Left lung (tissue), 10 donors: ENCODE results near the gene KIRREL3. TPM values are rescaled to one million over a fixed set of nuclear protein-coding genes. Genes with fewer than 3 reads are reported as not detected.

Experiments
- ATAC-seq: fragments of 200-7000 bp; cut with Tn5 transposase; one replicate; pipeline ENCODE4 v1.9.1; 2020; ENCODE audit warnings: moderate library complexity
- DNase-seq, 4 donors: peaks; one replicate each; pipeline ENCODE4 v3.0.0-alpha.2; 2013 to 2020
- H3K27ac ChIP-seq, 2 donors: fragments of 200-600 bp; sonication (generic) in 1 of 2; one replicate each; pipeline versions ENCODE4 v1.5.0 to v1.8.0; 2020 to 2021
- H3K27me3 ChIP-seq, 2 donors: fragments of 200-600 bp; sonication (generic) in 1 of 2; one replicate each; pipeline versions ENCODE4 v1.5.0 to v1.8.0; 2020 to 2021
- H3K36me3 ChIP-seq, 2 donors: fragments of 200-600 bp; sonication (generic) in 1 of 2; one replicate each; pipeline versions ENCODE4 v1.5.0 to v1.8.0; 2020 to 2021
- H3K4me1 ChIP-seq, 2 donors: fragments of 200-600 bp; one replicate each; pipeline ENCODE4 v1.8.0; 2021
- H3K4me3 ChIP-seq, 2 donors: fragments of 200-600 bp; sonication (generic) in 1 of 2; one replicate each; pipeline versions ENCODE4 v1.5.0 to v1.8.0; 2020 to 2021; ENCODE audit warnings: mild to moderate bottlenecking in 1 of 2
- H3K9me3 ChIP-seq, 2 donors: fragments of 200-600 bp; sonication (generic) in 1 of 2; one replicate each; pipeline versions ENCODE4 v1.5.0 to v1.8.0; 2020 to 2021
- CTCF ChIP-seq, 2 donors: fragments of 200-600 bp; sonication (generic) in 1 of 2; IDR thresholded peaks; one replicate each; pipeline versions ENCODE4 v1.5.0 to v1.8.0; 2021; ENCODE audit warnings: antibody characterized with exemption in 2 of 2
- intact Hi-C, 2 donors: fragments of 100-400 bp; cut with DNase I; formaldehyde crosslinking; loops; one replicate each; pipeline versions ENCODE4 v1.11.2 to v1.14.2; 2022
- polyA plus RNA-seq, 6 donors: library from polyadenylated mRNA; unstranded; fragments of 120-200 nt; gene quantifications; one replicate each; pipeline ENCODE4 v1.2.1, GENCODE V29; 2013; ENCODE audit not compliant: insufficient read length in 6 of 6
- total RNA-seq, 2 donors: library from RNA; stranded (reverse); fragmentation: NEBNext Ultra II Directional; extraction: Animal tissue kit (Norgen Biotek cat#: 25700); gene quantifications; one replicate each; pipeline ENCODE4 v1.2.1, GENCODE V29; 2021
- donor health status: DM: no; HTN: yes; CAD: no.
- donor health status: DM: no; HTN: no; CAD: no.

KIRREL3 gene
- total and polyA plus RNA-seq, 8 donors, result 1.6 to 2.5 (median 2.0) TPM; not detected in 2

DNA sequence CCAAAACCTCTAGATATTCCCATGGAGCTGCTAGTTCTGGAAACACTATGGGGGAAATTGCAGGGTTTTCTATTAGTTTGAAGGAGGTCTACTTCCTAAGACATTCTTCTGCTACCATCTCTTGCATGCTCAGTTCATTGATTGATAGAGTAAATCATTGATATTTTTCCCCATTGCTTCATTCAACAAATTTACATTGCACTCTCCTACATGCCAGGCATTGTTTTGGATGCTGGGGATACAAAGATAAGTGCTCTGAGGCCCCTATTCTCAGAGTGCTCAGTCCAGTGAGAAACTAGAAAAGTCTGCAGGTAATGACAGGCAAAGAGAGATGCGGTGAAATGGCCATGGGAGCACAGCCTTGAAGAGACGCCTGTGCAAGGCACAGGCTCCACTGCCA lies 313.1 kb downstream of the KIRREL3 start:
- Histone ChIP-seq H3K9me3 (no peaks in the 10 kb centered on the region), H3K36me3 (no peaks in the 10 kb centered on the region), H3K27me3 (no peaks in the 10 kb centered on the region), H3K4me1 (no peaks in the 10 kb centered on the region), H3K4me3 (no peak overlapping the region), H3K27ac (no peak overlapping the region)
- DNase-seq (no peak), ATAC-seq (no peak)
- intact Hi-C loops, result no loop called here
- no peak for TF ChIP-seq CTCF (IDR thresholded peaks at IDR 0.05)

DNA sequence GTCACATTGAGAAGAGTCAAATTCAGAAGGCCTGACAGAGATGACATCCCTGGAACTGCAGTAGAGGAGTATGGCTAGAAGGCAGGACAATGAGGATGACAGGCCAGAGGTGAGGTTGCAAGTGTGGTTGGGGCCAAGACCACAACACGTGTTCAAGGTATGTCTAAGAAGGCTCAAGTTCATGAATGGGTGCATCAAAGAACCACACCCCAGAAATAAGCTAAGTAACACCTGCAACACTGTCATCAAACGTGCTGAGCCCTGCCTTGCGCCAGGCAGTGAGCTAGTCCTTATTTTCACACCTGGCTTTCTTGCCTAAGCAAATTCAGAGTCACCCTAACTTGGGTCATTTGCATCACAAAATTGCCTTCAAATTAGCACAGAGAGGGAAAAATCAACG lies 313.6 kb downstream of the KIRREL3 start:
- DNase-seq (no peak), ATAC-seq (no peak)
- H3K9me3 ChIP-seq, result no peaks in the 10 kb centered on the region
- H3K4me1 ChIP-seq, result no peaks in the 10 kb centered on the region
- no peak for TF ChIP-seq CTCF (IDR thresholded peaks at IDR 0.05)
- intact Hi-C loops, result no loop called here
- no peaks in the 10 kb centered on the region for H3K36me3 ChIP-seq
- H3K27ac ChIP-seq, result no peak overlapping the region
- H3K27me3 ChIP-seq, result no peaks in the 10 kb centered on the region
- no peak overlapping the region for H3K4me3 ChIP-seq

- ATAC-seq (no peak), DNase-seq (peak in 1 of 4 donors; percentile 60)
- Histone ChIP-seq H3K4me1 (no peaks in the 10 kb centered on the region), H3K27ac (no peak overlapping the region), H3K36me3 (no peaks in the 10 kb centered on the region), H3K4me3 (no peak overlapping the region), H3K27me3 (peaks cover 0 to 6% of the 10 kb centered on the region in 2 donors), H3K9me3 (no peaks in the 10 kb centered on the region)
- intact Hi-C loops, result no loop called here
- TF ChIP-seq CTCF (IDR thresholded peaks at IDR 0.05), result no peak
These were observed 316.5 kb downstream of the KIRREL3 start for GRCh38 chr11:126683766-126684728.

- intact Hi-C loops, result no loop called here
- no peak for ATAC-seq
- DNase-seq, result peak in 1 of 4 donors; percentile 26
- no peak for TF ChIP-seq CTCF (IDR thresholded peaks at IDR 0.05)
- no peaks in the 10 kb centered on the region for H3K4me1 ChIP-seq
- peaks cover 0 to 6% of the 10 kb centered on the region in 2 donors for H3K27me3 ChIP-seq
- no peaks in the 10 kb centered on the region for H3K36me3 ChIP-seq
- H3K27ac ChIP-seq, result no peak overlapping the region
- no peak overlapping the region for H3K4me3 ChIP-seq
- H3K9me3 ChIP-seq, result no peaks in the 10 kb centered on the region
These were observed 318.0 kb downstream of the KIRREL3 start for GRCh38 chr11:126682590-126682989.

DNA sequence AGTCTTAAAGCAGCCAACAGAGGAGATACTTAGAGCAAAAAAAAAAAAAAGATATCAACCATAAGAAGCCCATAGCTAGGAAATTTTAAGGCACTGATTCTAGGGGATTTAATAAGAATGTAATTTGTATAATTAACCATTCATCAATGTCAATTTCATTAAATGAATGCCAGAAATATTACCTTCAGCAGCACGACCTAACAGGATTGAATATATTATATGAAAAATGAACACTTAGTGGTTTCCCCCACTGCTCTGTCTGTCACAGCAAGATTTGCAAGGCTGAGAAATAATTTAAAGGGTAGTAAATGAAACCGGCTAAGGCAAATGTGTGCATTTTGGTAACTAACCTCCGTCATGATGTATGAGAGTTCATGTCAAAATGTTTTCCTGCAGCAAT lies 319.9 kb downstream of the KIRREL3 start:
- H3K27ac ChIP-seq, result no peak overlapping the region
- DNase-seq, result no peak
- no peak overlapping the region for H3K4me3 ChIP-seq
- intact Hi-C loops, result no loop called here
- no peaks in the 10 kb centered on the region for H3K36me3 ChIP-seq
- no peak for ATAC-seq
- no peaks in the 10 kb centered on the region for H3K9me3 ChIP-seq
- peaks cover 0 to 6% of the 10 kb centered on the region in 2 donors for H3K27me3 ChIP-seq
- no peaks in the 10 kb centered on the region for H3K4me1 ChIP-seq
- TF ChIP-seq CTCF (IDR thresholded peaks at IDR 0.05), result no peak
